CD14-positive monocyte (primary cell): Measurements from ENCODE around the gene CRADD. TPM values are rescaled to one million over a fixed set of nuclear protein-coding genes. Genes with fewer than 3 reads are reported as not detected.

ENCODE experiments used
- DNase-seq, 3 donors: peaks; one replicate each; pipeline ENCODE4 v3.0.0-alpha.2; 2011 to 2022
- H2AFZ ChIP-seq: 2 replicates; pipeline ENCODE4 v1.6.0; 2012; ENCODE audit warnings: mild to moderate bottlenecking, low read depth, low read length, inconsistent platforms; ENCODE audit not compliant: insufficient read depth, poor library complexity, severe bottlenecking
- H3K27ac ChIP-seq, 2 donors: 1 replicate in 1 of 2; 2 replicates in 1 of 2; pipeline ENCODE4 v1.5.1; 2012 to 2013; ENCODE audit warnings: low read length in 2 of 2, control low read depth in 1 of 2, inconsistent platforms in 1 of 2, low read depth in 1 of 2, mild to moderate bottlenecking in 1 of 2
- H3K27me3 ChIP-seq, 2 donors: one replicate each; pipeline versions ENCODE4 v1.6.0 to v1.6.1; 2011 to 2013; ENCODE audit warnings: low read length in 2 of 2; ENCODE audit not compliant: control insufficient read depth in 2 of 2, insufficient read depth in 2 of 2
- H3K36me3 ChIP-seq, 2 donors: replicated peaks in 1 of 2; 1 replicate in 1 of 2; 2 replicates in 1 of 2; pipeline versions ENCODE4 v1.5.1 to v1.6.1; 2012 to 2013; ENCODE audit warnings: low read length in 2 of 2, control low read depth in 1 of 2, inconsistent platforms in 1 of 2, mild to moderate bottlenecking in 1 of 2; ENCODE audit not compliant: insufficient read depth in 2 of 2, control insufficient read depth in 1 of 2
- H3K4me1 ChIP-seq, 2 donors: 1 replicate in 1 of 2; 2 replicates in 1 of 2; pipeline versions ENCODE4 v1.5.1 to v1.6.1; 2012 to 2013; ENCODE audit warnings: low read length in 2 of 2, control low read depth in 1 of 2, inconsistent platforms in 1 of 2, mild to moderate bottlenecking in 1 of 2, moderate library complexity in 1 of 2; ENCODE audit not compliant: insufficient read depth in 2 of 2, control insufficient read depth in 1 of 2
- H3K4me2 ChIP-seq: replicated peaks from 2 replicates; pipeline ENCODE3; 2012; ENCODE audit warnings: low read length, moderate library complexity, mild to moderate bottlenecking; ENCODE audit not compliant: poor library complexity, severe bottlenecking; ENCODE audit errors: extremely low read depth
- H3K4me3 ChIP-seq, 3 experiments: fragments of 200-600 bp in 1 of 3; sonication (generic) in 1 of 3; replicated peaks in 1 of 3; 1 replicate in 2 of 3; 2 replicates in 1 of 3; pipeline ENCODE4 v1.5.1; 2011 to 2013; ENCODE audit warnings: low read length in 3 of 3, mild to moderate bottlenecking in 3 of 3, control low read depth in 2 of 3, low read depth in 2 of 3, inconsistent platforms in 1 of 3, moderate library complexity in 1 of 3
- H3K79me2 ChIP-seq: 2 replicates; pipeline ENCODE4 v1.6.0; 2012; ENCODE audit warnings: mild to moderate bottlenecking, control low read depth, inconsistent platforms, low read length, moderate library complexity; ENCODE audit not compliant: insufficient read depth
- H3K9ac ChIP-seq: 2 replicates; pipeline ENCODE4 v1.6.0; 2017; ENCODE audit warnings: low read length, mild to moderate bottlenecking; ENCODE audit not compliant: insufficient read depth, poor library complexity, severe bottlenecking
- H3K9me3 ChIP-seq, 2 donors: replicated peaks in 1 of 2; 1 replicate in 1 of 2; 2 replicates in 1 of 2; pipeline versions ENCODE4 v1.5.1 to v1.6.1; 2012 to 2013; ENCODE audit warnings: low read length in 2 of 2, control low read depth in 1 of 2; ENCODE audit not compliant: control insufficient read depth in 1 of 2, insufficient read depth in 1 of 2
- H4K20me1 ChIP-seq: 2 replicates; pipeline ENCODE4 v1.6.0; 2012; ENCODE audit warnings: mild to moderate bottlenecking, low read length, control low read depth, moderate library complexity; ENCODE audit not compliant: insufficient read depth
- H3K27ac Mint-ChIP-seq, 7 donors: one replicate each; pipeline ENCODE4 v1.8.0; 2020; ENCODE audit warnings: mild to moderate bottlenecking in 7 of 7, mixed read lengths in 7 of 7, moderate library complexity in 6 of 7, inconsistent platforms in 2 of 7
- H3K27me3 Mint-ChIP-seq, 3 donors: one replicate each; pipeline ENCODE4 v1.8.0; 2021 to 2022; ENCODE audit warnings: low read depth in 3 of 3, mild to moderate bottlenecking in 3 of 3, mixed read lengths in 3 of 3, moderate library complexity in 3 of 3, inconsistent platforms in 1 of 3
- H3K36me3 Mint-ChIP-seq, 2 donors: one replicate each; pipeline ENCODE4 v1.8.0; 2020; ENCODE audit warnings: mixed read lengths in 2 of 2, inconsistent platforms in 1 of 2, mild to moderate bottlenecking in 1 of 2
- H3K4me1 Mint-ChIP-seq: one replicate; pipeline ENCODE4 v1.8.0; 2020; ENCODE audit warnings: mild to moderate bottlenecking, mixed read lengths
- H3K4me3 Mint-ChIP-seq, 2 donors: one replicate each; pipeline ENCODE4 v1.8.0; 2020; ENCODE audit warnings: mild to moderate bottlenecking in 2 of 2, mixed read lengths in 2 of 2, moderate library complexity in 1 of 2
- H3K9me3 Mint-ChIP-seq, 7 donors: one replicate each; pipeline ENCODE4 v1.8.0; 2020 to 2022; ENCODE audit warnings: mixed read lengths in 7 of 7, mild to moderate bottlenecking in 6 of 7, moderate library complexity in 6 of 7, inconsistent platforms in 2 of 7
- WGBS: methylation state at CpG from one replicate; pipeline ENCODE4 v1.1.5; 2013; ENCODE audit warnings: missing lambda C conversion rate; ENCODE audit not compliant: insufficient coverage; 5-methylcytosine and 5-hydroxymethylcytosine counted together
- intact Hi-C, 2 donors: fragments of 100-400 bp; cut with micrococcal nuclease; formaldehyde crosslinking; loops; one replicate each; pipeline versions ENCODE4 v1.15.0 to v1.15.1; 2023
- polyA plus RNA-seq, 3 donors: library from polyadenylated mRNA; depleted of rRNA in 1 of 3; unstranded in 2 of 3; stranded (reverse) in 1 of 3; fragments of 300-500 nt in 2 of 3; fragments of >200 nt in 1 of 3; fragmentation: Illumina TruSeq in 2 of 3; gene quantifications; 1 replicate in 2 of 3; 2 replicates in 1 of 3; pipeline ENCODE4 v1.2.3, GENCODE V29; 2012 to 2021
- TF ChIP-seq, protein P1 (sequence below): fragments of 200-600 bp; IDR thresholded peaks from one replicate; pipeline ENCODE4 v1.8.0; 2022; ENCODE audit warnings: antibody characterized with exemption, mild to moderate bottlenecking

CRADD gene
- polyA plus RNA-seq, 3 donors = 5.6 to 12.2 (median 11.2) TPM

- Histone ChIP-seq H3K79me2 (no peaks in the 10 kb centered on the region), H3K9me3 (no peaks in the 10 kb centered on the region), H3K4me1 (no peaks in the 10 kb centered on the region), H3K36me3 (no peaks in the 10 kb centered on the region), H3K27ac (no peak overlapping the region), H3K4me3 (no peak overlapping the region), H2AFZ (no peak overlapping the region), H4K20me1 (no peaks in the 10 kb centered on the region), H3K4me2 (no peak overlapping the region), H3K27me3 (no peaks in the 10 kb centered on the region), H3K9ac (no peak overlapping the region)
- Mint-ChIP-seq H3K4me3 (no peak overlapping the region), H3K36me3 (no peaks in the 10 kb centered on the region), H3K9me3 (peaks cover 0 to 3% (median 0%) of the 10 kb centered on the region in 7 donors), H3K4me1 (no peaks in the 10 kb centered on the region), H3K27me3 (peaks cover 2 to 6% (median 3%) of the 10 kb centered on the region in 3 donors), H3K27ac (no peak overlapping the region)
- WGBS = no CpG with 5 or more reads among the region's 1 CpG
- TF ChIP-seq, protein P1, sequence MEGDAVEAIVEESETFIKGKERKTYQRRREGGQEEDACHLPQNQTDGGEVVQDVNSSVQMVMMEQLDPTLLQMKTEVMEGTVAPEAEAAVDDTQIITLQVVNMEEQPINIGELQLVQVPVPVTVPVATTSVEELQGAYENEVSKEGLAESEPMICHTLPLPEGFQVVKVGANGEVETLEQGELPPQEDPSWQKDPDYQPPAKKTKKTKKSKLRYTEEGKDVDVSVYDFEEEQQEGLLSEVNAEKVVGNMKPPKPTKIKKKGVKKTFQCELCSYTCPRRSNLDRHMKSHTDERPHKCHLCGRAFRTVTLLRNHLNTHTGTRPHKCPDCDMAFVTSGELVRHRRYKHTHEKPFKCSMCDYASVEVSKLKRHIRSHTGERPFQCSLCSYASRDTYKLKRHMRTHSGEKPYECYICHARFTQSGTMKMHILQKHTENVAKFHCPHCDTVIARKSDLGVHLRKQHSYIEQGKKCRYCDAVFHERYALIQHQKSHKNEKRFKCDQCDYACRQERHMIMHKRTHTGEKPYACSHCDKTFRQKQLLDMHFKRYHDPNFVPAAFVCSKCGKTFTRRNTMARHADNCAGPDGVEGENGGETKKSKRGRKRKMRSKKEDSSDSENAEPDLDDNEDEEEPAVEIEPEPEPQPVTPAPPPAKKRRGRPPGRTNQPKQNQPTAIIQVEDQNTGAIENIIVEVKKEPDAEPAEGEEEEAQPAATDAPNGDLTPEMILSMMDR = no peak
- intact Hi-C loops = no loop called here
- DNase-seq = no peak
Observed at GRCh38 chr12:93650626-93651025, 26.5 kb upstream of the CRADD start.

DNA sequence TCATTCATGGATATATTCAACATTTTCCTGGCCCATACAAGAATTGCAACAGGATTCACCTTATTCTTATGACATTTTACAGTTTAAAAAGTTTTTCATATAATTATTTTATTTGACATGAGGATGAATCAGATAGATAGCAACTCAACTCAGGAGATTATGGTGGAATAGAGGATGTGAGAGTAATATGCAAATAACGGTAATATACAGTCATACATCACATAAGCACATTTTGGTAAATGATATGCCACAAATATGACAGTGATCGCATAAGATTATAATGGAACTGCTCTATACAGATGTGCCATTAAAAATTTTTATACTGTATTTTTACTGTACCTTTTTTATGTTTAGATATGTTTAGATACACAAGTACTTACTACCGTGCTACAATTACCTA, 24.1 kb upstream of the CRADD start:
- H3K36me3 ChIP-seq = no peaks in the 10 kb centered on the region
- no peak overlapping the region for H3K4me2 ChIP-seq
- no peak overlapping the region for H2AFZ ChIP-seq
- peaks cover 16% of the 10 kb centered on the region for H3K4me1 Mint-ChIP-seq
- H3K9me3 Mint-ChIP-seq = peaks cover 0 to 3% (median 0%) of the 10 kb centered on the region in 7 donors
- H3K27ac Mint-ChIP-seq = no peak overlapping the region
- WGBS = no CpG with 5 or more reads among the region's 3 CpGs
- peaks cover 2 to 6% (median 3%) of the 10 kb centered on the region in 3 donors for H3K27me3 Mint-ChIP-seq
- H3K79me2 ChIP-seq = no peaks in the 10 kb centered on the region
- H3K9ac ChIP-seq = no peak overlapping the region
- H3K27ac ChIP-seq = no peak overlapping the region
- no peaks in the 10 kb centered on the region for H3K9me3 ChIP-seq
- no peaks in the 10 kb centered on the region for H4K20me1 ChIP-seq
- no peak for DNase-seq
- intact Hi-C loops = no loop called here
- H3K36me3 Mint-ChIP-seq = no peaks in the 10 kb centered on the region
- TF ChIP-seq, protein P1 = no peak
- H3K4me3 Mint-ChIP-seq = no peak overlapping the region
- no peak overlapping the region for H3K4me3 ChIP-seq
- H3K4me1 ChIP-seq = peaks cover 9 to 12% of the 10 kb centered on the region in 2 donors
- no peaks in the 10 kb centered on the region for H3K27me3 ChIP-seq
